OCI-LY1 (cell line): ENCODE results near the gene ADGRV1.

Source experiments
- CTCF ChIP-seq: fragments of 200-600 bp; sonication (generic), shearing (Covaris generic); IDR thresholded peaks from 2 replicates; pipeline ENCODE4 v1.5.1; 2017; ENCODE audit warnings: mild to moderate bottlenecking, antibody characterized with exemption, low read length, moderate library complexity, mixed read lengths
- EZH2 ChIP-seq: fragments of 200-600 bp; sonication (generic), shearing (Covaris generic); IDR thresholded peaks from 2 replicates; pipeline ENCODE4 v1.8.0; 2017; ENCODE audit warnings: borderline replicate concordance, mixed run types, mild to moderate bottlenecking, antibody characterized with exemption, low read length, moderate library complexity, mixed read lengths

GRCh38 chr5:90909940-90910339 is 351.3 kb downstream of the ADGRV1 start:
- TF ChIP-seq CTCF (no peak), EZH2 (no peak)
